GM12878 (cell line): ENCODE data around the gene TAS2R30. TPM values are rescaled to one million over a fixed set of nuclear protein-coding genes. Genes with fewer than 3 reads are reported as not detected.
A peak's percentile ranks its signal among the peaks of the same experiment; 100 is the strongest.

ENCODE experiments used
- ATAC-seq: fragments of 200-7000 bp; cut with Tn5 transposase; 3 replicates; pipeline ENCODE4 v1.9.1; 2020; ENCODE audit warnings: mild to moderate bottlenecking, moderate library complexity
- BruUV-seq: library from RNA; stranded (reverse); fragments of 400-500 nt; replicated peaks from 2 replicates; lab custom pipeline; 2021; lab: Mats Ljungman, UMichigan
- CTCF ChIA-PET: fragments of 300-600 bp; sonication (Branson Sonifier 250); formaldehyde crosslinking; extraction: SDS; loops from one replicate; lab custom pipeline; 2021; ENCODE audit warnings: inconsistent platforms; lab: Yijun Ruan, JAX
- POLR2A ChIA-PET: fragments of 350-600 bp; formaldehyde crosslinking; extraction: SDS; loops from one replicate; lab custom pipeline; 2021; ENCODE audit warnings: inconsistent platforms; lab: Charles Lee
- RAD21 ChIA-PET: fragments of 300-600 bp; sonication (Branson Sonifier 250); formaldehyde crosslinking; loops from one replicate; lab custom pipeline; 2023; ENCODE audit warnings: antibody characterized with exemption; ENCODE audit not compliant: unreplicated experiment; lab: Charles Lee
- SMC1A ChIA-PET: fragments of 300-600 bp; sonication (Branson Sonifier 250); formaldehyde crosslinking; loops from one replicate; lab custom pipeline; 2023; ENCODE audit not compliant: unreplicated experiment, uncharacterized antibody; lab: Charles Lee
- DNase-seq: peaks from one replicate; pipeline ENCODE4 v3.0.0-alpha.2; 2011; ENCODE audit warnings: low read depth, low spot score
- FAIRE-seq: peaks from 3 replicates; lab custom pipeline; 2011; peaks lifted over from hg19 to GRCh38; lab: Jason Lieb, UNC
- H2AFZ ChIP-seq: 2 replicates; pipeline ENCODE4 v1.6.0; 2011; ENCODE audit warnings: low read depth, low read length, control low read depth; ENCODE audit not compliant: control insufficient read depth
- H3K27ac ChIP-seq: 2 replicates; pipeline ENCODE4 v1.5.1; 2011; ENCODE audit warnings: control low read depth; ENCODE audit not compliant: control insufficient read depth, insufficient read depth
- H3K27me3 ChIP-seq, 2 experiments: replicated peaks in 1 of 2; 2 replicates each; pipeline versions ENCODE4 v1.6.0 to v1.6.1; 2011; ENCODE audit warnings: low read length in 1 of 2; ENCODE audit not compliant: control insufficient read depth in 2 of 2, insufficient read depth in 2 of 2
- H3K36me3 ChIP-seq, 2 experiments: 2 replicates each; pipeline ENCODE4 v1.5.1; 2011; ENCODE audit warnings: low read length in 1 of 2; ENCODE audit not compliant: control insufficient read depth in 2 of 2, insufficient read depth in 2 of 2
- H3K4me1 ChIP-seq: 2 replicates; pipeline ENCODE4 v1.6.1; 2011; ENCODE audit warnings: mild to moderate bottlenecking, low read length, moderate library complexity, mixed read lengths; ENCODE audit not compliant: control insufficient read depth, insufficient read depth
- H3K4me2 ChIP-seq: 2 replicates; pipeline ENCODE4 v1.6.0; 2011; ENCODE audit warnings: control low read depth; ENCODE audit not compliant: control insufficient read depth, insufficient read depth
- H3K4me3 ChIP-seq: fragments of 200-600 bp; sonication (generic); 2 replicates; pipeline ENCODE4 v1.5.1; 2016
- H3K79me2 ChIP-seq: 2 replicates; pipeline ENCODE4 v1.6.0; 2011; ENCODE audit warnings: low read length; ENCODE audit not compliant: control insufficient read depth, insufficient read depth
- H3K9ac ChIP-seq: 2 replicates; pipeline ENCODE4 v1.8.0; 2011; ENCODE audit warnings: low read length, control low read depth, mixed read lengths; ENCODE audit not compliant: control insufficient read depth, insufficient read depth
- H3K9me3 ChIP-seq: replicated peaks from 3 replicates; pipeline ENCODE4 v1.5.1; 2011; ENCODE audit warnings: mild to moderate bottlenecking, low read length; ENCODE audit not compliant: control insufficient read depth, insufficient read depth
- H4K20me1 ChIP-seq: 2 replicates; pipeline ENCODE4 v1.6.0; 2011; ENCODE audit not compliant: control insufficient read depth, insufficient read depth
- ATF7 ChIP-seq: fragments of 450-650 bp; IDR thresholded peaks from 2 replicates; pipeline ENCODE4 v1.6.1; 2016; ENCODE audit warnings: low read depth, mild to moderate bottlenecking
- CREM ChIP-seq: IDR thresholded peaks from 2 replicates; pipeline ENCODE4 v1.6.1; 2014; ENCODE audit warnings: antibody characterized with exemption, low read depth
- FOXK2 ChIP-seq: fragments of 450-650 bp; IDR thresholded peaks from 2 replicates; pipeline ENCODE4 v1.6.1; 2017; ENCODE audit warnings: mild to moderate bottlenecking, moderate library complexity
- GABPA ChIP-seq: IDR thresholded peaks from 2 replicates; pipeline ENCODE4 v1.6.1; 2014; ENCODE audit warnings: antibody characterized with exemption, low read depth, mild to moderate bottlenecking, inconsistent platforms
- IKZF1 ChIP-seq: fragments of 450-650 bp; conservative IDR thresholded peaks from 2 replicates; pipeline ENCODE4 v1.6.1; 2017; ENCODE audit warnings: antibody characterized with exemption, mild to moderate bottlenecking
- IKZF2 ChIP-seq, 2 experiments: fragments of 450-650 bp; IDR thresholded peaks; 2 replicates each; pipeline ENCODE4 v1.6.1; 2017; ENCODE audit warnings: mild to moderate bottlenecking in 2 of 2, moderate library complexity in 2 of 2
- MEF2B ChIP-seq: fragments of 450-650 bp; IDR thresholded peaks from 2 replicates; pipeline ENCODE4 v1.6.1; 2018; ENCODE audit warnings: mild to moderate bottlenecking, moderate library complexity; ENCODE audit not compliant: partially characterized antibody, poor library complexity, severe bottlenecking
- MXI1 ChIP-seq: fragments of 150-350 bp; IDR thresholded peaks from 2 replicates; pipeline ENCODE4 v1.6.1; 2011; ENCODE audit warnings: low read depth, mild to moderate bottlenecking, inconsistent platforms, low read length, improper control_type of control experiment
- MYB ChIP-seq: fragments of 150-350 bp; IDR thresholded peaks from 2 replicates; pipeline ENCODE4 v1.6.1; 2014; ENCODE audit warnings: mild to moderate bottlenecking, low read depth, low read length, borderline replicate concordance
- NBN ChIP-seq: fragments of 450-650 bp; IDR thresholded peaks from 2 replicates; pipeline ENCODE4 v1.6.1; 2016
- NFIC ChIP-seq: IDR thresholded peaks from 2 replicates; pipeline ENCODE4 v1.6.1; 2012; ENCODE audit warnings: low read depth, mild to moderate bottlenecking, inconsistent platforms, low read length, moderate library complexity
- PAX5 ChIP-seq: IDR thresholded peaks from 2 replicates; pipeline ENCODE4 v1.6.1; 2011; ENCODE audit warnings: low read depth, low read length, borderline replicate concordance
- SMAD1 ChIP-seq: fragments of 450-650 bp; IDR thresholded peaks from 2 replicates; pipeline ENCODE4 v1.6.1; 2018; ENCODE audit warnings: mild to moderate bottlenecking, low read depth; ENCODE audit not compliant: partially characterized antibody
- SP1 ChIP-seq: IDR thresholded peaks from one replicate; pipeline ENCODE4 v1.6.1; 2011; ENCODE audit warnings: low read depth, low read length
- TCF7 ChIP-seq: IDR thresholded peaks from 2 replicates; pipeline ENCODE4 v1.6.1; 2014; ENCODE audit warnings: antibody characterized with exemption, borderline replicate concordance
- ZNF24 ChIP-seq: fragments of 450-650 bp; IDR thresholded peaks from 2 replicates; pipeline ENCODE4 v1.6.1; 2017; ENCODE audit warnings: antibody characterized with exemption, mild to moderate bottlenecking
- ZSCAN29 ChIP-seq: fragments of 450-650 bp; IDR thresholded peaks from 2 replicates; pipeline ENCODE4 v1.6.1; 2017; ENCODE audit warnings: mild to moderate bottlenecking, moderate library complexity
- ZZZ3 ChIP-seq: IDR thresholded peaks from 2 replicates; pipeline ENCODE4 v1.6.1; 2011; ENCODE audit warnings: low read depth; ENCODE audit not compliant: control insufficient read depth, insufficient read length
- WGBS: methylation state at CpG from one replicate; pipeline ENCODE4 v1.1.6; 2016; ENCODE audit warnings: low lambda C conversion rate; ENCODE audit not compliant: insufficient replicate concordance, insufficient coverage; ENCODE audit errors: missing lambda C conversion rate; 5-methylcytosine and 5-hydroxymethylcytosine counted together
- in situ Hi-C: fragments of 300-500 bp; cut with MboI; formaldehyde crosslinking; loops from 9 replicates; pipeline ENCODE4 v1.14.3; 2018; ENCODE audit warnings: mixed read lengths
- intact Hi-C: fragments of 100-400 bp; cut with micrococcal nuclease; formaldehyde crosslinking; loops from one replicate; pipeline ENCODE4 v1.14.2; 2022; ENCODE audit not compliant: unreplicated experiment
- polyA plus RNA-seq, 11 experiments: library from polyadenylated mRNA; depleted of rRNA in 4 of 11; unstranded in 6 of 11; stranded (reverse) in 5 of 11; fragments of >200 nt; fragmentation: Nextera tagmentation in 4 of 11; fragmentation: Illumina TruSeq in 1 of 11; extraction: Ambion mirVana in 4 of 11; extraction: Trizol in 1 of 11; gene quantifications; 1 replicate in 1 of 11; 2 replicates in 10 of 11; pipeline versions ENCODE4 v1.2.1 to v1.2.3, GENCODE V29; 2011 to 2016; ENCODE audit warnings: inconsistent platforms in 2 of 11, missing spikeins in 2 of 11, low read depth in 1 of 11
- total RNA-seq, 4 experiments: library from RNA; depleted of rRNA in 3 of 4; stranded (reverse); fragments of >200 nt in 3 of 4; fragmentation: Illumina TruSeq in 1 of 4; extraction: Trizol in 1 of 4; gene quantifications; 2 replicates each; pipeline versions ENCODE4 v1.2.1 to v1.2.3, GENCODE V29; 2013 to 2021
- TF ChIP-seq, protein P1 (sequence below): fragments of 450-650 bp; IDR thresholded peaks from 2 replicates; pipeline ENCODE4 v1.6.1; 2014; ENCODE audit warnings: mild to moderate bottlenecking

Gene TAS2R30
- total and polyA plus RNA-seq, 10 of the 15 experiments (the other 5 are each of a cell fraction or from before 2014, with no cell fraction given), result 0.09 to 5.9 (median 0.54) TPM; not detected in 3

DNA sequence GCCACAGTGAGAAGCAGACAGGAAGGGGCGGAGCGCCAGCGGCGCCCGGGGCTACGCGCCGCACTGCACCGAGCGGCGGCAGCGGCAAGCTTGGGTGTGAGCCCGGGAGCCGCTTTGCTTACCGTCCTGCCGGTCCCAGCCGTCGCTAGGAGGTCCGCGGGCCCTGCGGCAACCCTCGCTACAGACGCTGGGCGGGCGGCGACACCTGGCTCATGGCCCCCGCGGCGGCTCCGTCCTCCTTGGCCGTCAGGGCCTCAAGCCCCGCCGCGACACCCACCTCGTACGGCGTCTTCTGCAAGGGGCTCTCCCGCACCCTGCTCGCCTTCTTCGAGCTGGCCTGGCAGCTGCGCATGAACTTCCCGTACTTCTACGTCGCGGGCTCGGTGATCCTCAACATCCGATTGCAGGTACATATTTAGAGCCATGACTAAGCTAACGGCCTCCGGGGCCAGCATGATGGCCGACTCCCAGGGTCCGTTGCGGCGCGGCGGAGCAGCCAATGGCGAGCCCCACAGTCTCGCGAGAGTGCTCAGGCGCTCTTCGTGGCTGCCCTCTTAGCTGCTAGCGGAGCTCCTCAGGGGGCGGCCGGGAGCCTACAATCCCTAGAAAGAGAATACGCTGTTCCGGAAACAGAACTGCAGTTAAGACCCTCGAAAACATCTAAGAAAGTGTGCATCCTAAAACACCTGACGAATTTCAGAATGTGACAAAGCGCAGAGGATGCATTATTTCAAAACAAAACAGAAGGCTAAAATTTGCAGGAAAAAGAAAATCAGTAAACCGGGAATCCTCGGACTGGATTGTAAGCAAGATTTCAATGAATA lies 36.9 kb upstream of the TAS2R30 start, which contains the start of gene SMIM10L1 (continued):
- TF ChIP-seq IKZF2 (IDR thresholded peaks at IDR 0.05) (no peak; a peak in 1 of 4 replicates), FOXK2 (no peak), CREM (peak; percentile 58; the same call in 1 of the 2 replicates), ZNF24 (no peak), TCF7 (no peak), MYB (peak; percentile 46; the same call in 1 of the 2 replicates), SP1 (no peak), GABPA (0 out of 2 replicates have a peak, but pooled peaks have one; percentile 37), MXI1 (peak; percentile 68; the same call in 1 of the 2 replicates), PAX5 (0 out of 2 replicates have a peak, but pooled peaks have one; percentile 31)
- TF ChIP-seq, protein P1, sequence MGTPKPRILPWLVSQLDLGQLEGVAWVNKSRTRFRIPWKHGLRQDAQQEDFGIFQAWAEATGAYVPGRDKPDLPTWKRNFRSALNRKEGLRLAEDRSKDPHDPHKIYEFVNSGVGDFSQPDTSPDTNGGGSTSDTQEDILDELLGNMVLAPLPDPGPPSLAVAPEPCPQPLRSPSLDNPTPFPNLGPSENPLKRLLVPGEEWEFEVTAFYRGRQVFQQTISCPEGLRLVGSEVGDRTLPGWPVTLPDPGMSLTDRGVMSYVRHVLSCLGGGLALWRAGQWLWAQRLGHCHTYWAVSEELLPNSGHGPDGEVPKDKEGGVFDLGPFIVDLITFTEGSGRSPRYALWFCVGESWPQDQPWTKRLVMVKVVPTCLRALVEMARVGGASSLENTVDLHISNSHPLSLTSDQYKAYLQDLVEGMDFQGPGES, result no peak

DNA sequence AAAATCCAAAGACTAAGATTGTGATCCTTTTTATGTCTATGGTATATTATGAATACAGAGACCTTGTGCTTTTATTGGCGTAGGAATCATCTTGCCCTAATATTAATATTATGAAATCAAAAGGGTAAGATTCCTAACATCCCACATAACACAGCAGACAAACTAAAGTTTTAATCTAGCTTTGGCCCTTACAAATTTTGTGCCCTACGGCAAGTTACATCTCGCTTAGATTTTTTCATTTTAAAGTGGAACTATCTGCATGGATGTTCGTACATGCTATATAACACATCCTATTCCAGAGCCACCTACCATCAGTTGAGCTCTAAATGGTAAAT lies 36.3 kb upstream of the TAS2R30 start:
- peak overlapping the region; percentile 65 for H3K4me3 ChIP-seq
- CTCF ChIA-PET, result interaction anchor here (0.6 to 2.1 kb wide), 5 partner anchors 8 to 420 kb away, joined by 3 to 10 read pairs (median 3); no protein-coding TSS in a partner anchor
- DNase-seq (no peak), FAIRE-seq (no peak), ATAC-seq (no peak)
- H3K9ac ChIP-seq, result peak overlapping the region; percentile 77
- H3K4me2 ChIP-seq, result peak overlapping the region; percentile 82
- no peaks in the 10 kb centered on the region for H3K4me1 ChIP-seq
- H3K36me3 ChIP-seq, result peaks cover 0 to 10% of the 10 kb centered on the region in 2 experiments; a peak in 2 of 4 replicates
- RAD21 ChIA-PET, result interaction anchor here (0.5 to 1.3 kb wide), 4 partner anchors 33 to 561 kb away, joined by 3 read pairs; no protein-coding TSS in a partner anchor
- SMC1A ChIA-PET, result interaction anchor here (0.7 to 3.6 kb wide), 9 partner anchors 8 to 314 kb away, joined by 3 to 20 read pairs (median 4); partner anchors contain the start of gene TAS2R30
- H3K79me2 ChIP-seq, result peaks cover 79% of the 10 kb centered on the region
- no peaks in the 10 kb centered on the region for H3K27me3 ChIP-seq
- H3K27ac ChIP-seq, result peak overlapping the region; percentile 79
- H3K9me3 ChIP-seq, result peaks cover 2% of the 10 kb centered on the region; the same call in 2 of the 3 replicates
- no peaks in the 10 kb centered on the region for H4K20me1 ChIP-seq
- peak overlapping the region; percentile 82; the same call in 1 of the 2 replicates for H2AFZ ChIP-seq
- intact Hi-C loops (no loop called here), in situ Hi-C loops (no loop called here)
- WGBS, result 0% methylated on average over 4 of the region's 4 CpGs
- POLR2A ChIA-PET, result interaction anchor here (1.0 to 1.7 kb wide), 2 partner anchors 11 kb away, joined by 3 to 7 read pairs; no protein-coding TSS in a partner anchor
- BruUV-seq, result no TSS peak
- TF ChIP-seq MEF2B (no peak), ZZZ3 (no peak), NFIC (0 out of 2 replicates have a peak, but pooled peaks have one; percentile 10), IKZF1 (no peak), ATF7 (no peak), ZNF24 (no peak), ZSCAN29 (no peak), NBN (no peak), SMAD1 (no peak)
